Keratinocyte (primary cell): ENCODE measurements around the gene LYPD6B. TPM values are rescaled to one million over a fixed set of nuclear protein-coding genes. Genes with fewer than 3 reads are reported as not detected.

Source experiments
- DNase-seq: peaks from one replicate; pipeline ENCODE4 v3.0.0-alpha.2; 2011; ENCODE audit warnings: low read depth, missing footprints, low spot score
- FAIRE-seq: peaks from 2 replicates; lab custom pipeline; 2011; peaks lifted over from hg19 to GRCh38; lab: Jason Lieb, UNC
- H2AFZ ChIP-seq: 2 replicates; pipeline ENCODE4 v1.6.0; 2012; ENCODE audit warnings: low read length, control low read depth, inconsistent platforms; ENCODE audit not compliant: control insufficient read depth
- H3K27ac ChIP-seq: 2 replicates; pipeline ENCODE4 v1.5.1; 2011; ENCODE audit warnings: low read length; ENCODE audit not compliant: control insufficient read depth, insufficient read depth
- H3K27me3 ChIP-seq: 3 replicates; pipeline ENCODE4 v1.6.0; 2011; ENCODE audit warnings: low read length; ENCODE audit not compliant: control insufficient read depth, insufficient read depth; ENCODE audit errors: extremely low read depth
- H3K36me3 ChIP-seq, 2 experiments: 2 replicates in 1 of 2; 3 replicates in 1 of 2; pipeline ENCODE4 v1.5.1; 2011; ENCODE audit warnings: low read length in 2 of 2, mild to moderate bottlenecking in 1 of 2; ENCODE audit not compliant: control insufficient read depth in 2 of 2, insufficient read depth in 2 of 2; ENCODE audit errors: extremely low read depth in 1 of 2
- H3K4me1 ChIP-seq: 3 replicates; pipeline ENCODE4 v1.5.1; 2011; ENCODE audit warnings: low read length; ENCODE audit not compliant: control insufficient read depth, insufficient read depth; ENCODE audit errors: extremely low read depth
- H3K4me2 ChIP-seq: 3 replicates; pipeline ENCODE4 v1.6.0; 2011; ENCODE audit warnings: low read depth, low read length; ENCODE audit not compliant: control insufficient read depth, insufficient read depth; ENCODE audit errors: extremely low read depth
- H3K4me3 ChIP-seq, 3 experiments: fragments of 200-600 bp in 1 of 3; sonication (generic) in 1 of 3; 2 replicates in 2 of 3; 3 replicates in 1 of 3; pipeline ENCODE4 v1.5.1; 2011 to 2016; ENCODE audit warnings: low read length in 3 of 3, mild to moderate bottlenecking in 3 of 3, control low read depth in 2 of 3, inconsistent platforms in 1 of 3, low read depth in 1 of 3, mixed read lengths in 1 of 3, mixed run types in 1 of 3, moderate library complexity in 1 of 3; ENCODE audit not compliant: control insufficient read depth in 2 of 3, insufficient read depth in 2 of 3; ENCODE audit errors: extremely low read depth in 1 of 3
- H3K79me2 ChIP-seq: 2 replicates; pipeline ENCODE4 v1.6.0; 2012; ENCODE audit warnings: low read length; ENCODE audit not compliant: control insufficient read depth, insufficient read depth
- H3K9ac ChIP-seq: 3 replicates; pipeline ENCODE4 v1.6.0; 2011; ENCODE audit warnings: low read length; ENCODE audit not compliant: control insufficient read depth, insufficient read depth; ENCODE audit errors: extremely low read depth
- H3K9me1 ChIP-seq: 3 replicates; pipeline ENCODE4 v1.6.0; 2011; ENCODE audit warnings: low read length; ENCODE audit not compliant: control insufficient read depth, insufficient read depth; ENCODE audit errors: extremely low read depth
- H3K9me3 ChIP-seq: 2 replicates; pipeline ENCODE4 v1.5.1; 2012; ENCODE audit warnings: low read depth, low read length; ENCODE audit not compliant: control insufficient read depth
- H4K20me1 ChIP-seq: 3 replicates; pipeline ENCODE4 v1.6.0; 2011; ENCODE audit warnings: low read length; ENCODE audit not compliant: control insufficient read depth, insufficient read depth; ENCODE audit errors: extremely low read depth
- CTCF ChIP-seq, 3 experiments: IDR thresholded peaks in 1 of 3; conservative IDR thresholded peaks in 1 of 3; optimal IDR thresholded peaks in 1 of 3; 2 replicates in 2 of 3; 3 replicates in 1 of 3; pipeline versions ENCODE3 to v1.5.1; 2011; ENCODE audit warnings: low read length in 3 of 3, mild to moderate bottlenecking in 3 of 3, moderate library complexity in 2 of 3, control low read depth in 1 of 3, inconsistent platforms in 1 of 3; ENCODE audit not compliant: insufficient read depth in 2 of 3; ENCODE audit errors: extremely low read depth in 1 of 3
- EZH2 ChIP-seq: IDR thresholded peaks from one replicate; pipeline ENCODE4 v1.6.1; 2012; ENCODE audit warnings: inconsistent platforms, mild to moderate bottlenecking, low read length, moderate library complexity
- dilution Hi-C: fragments of 300-500 bp; cut with MboI; formaldehyde crosslinking; loops from one replicate; pipeline ENCODE4 v1.7.0; 2020; ENCODE audit warnings: low sequenced_read_pairs; ENCODE audit not compliant: extremely low pct_ligation_motif_present
- polyA plus RNA-seq, 5 experiments: library from polyadenylated mRNA; depleted of rRNA in 3 of 5; stranded (reverse) in 3 of 5; stranded (forward) in 1 of 5; unstranded in 1 of 5; fragments of >200 nt; gene quantifications; 1 replicate in 1 of 5; 2 replicates in 3 of 5; 3 replicates in 1 of 5; pipeline versions ENCODE4 v1.2.1 to v1.2.3, GENCODE V29; 2011 to 2012; ENCODE audit warnings: missing spikeins in 2 of 5, low read depth in 1 of 5, low replicate concordance in 1 of 5

Gene LYPD6B
- polyA plus RNA-seq, 1 donor (not counting 4 experiments of a cell fraction or from before 2014, with no cell fraction given), result 24.7 TPM

GRCh38 chr2:149152469-149152953 lies 114.0 kb downstream of the LYPD6B start:
- no peaks in the 10 kb centered on the region for H3K4me1 ChIP-seq
- no peak overlapping the region for H3K4me3 ChIP-seq
- no peaks in the 10 kb centered on the region for H3K36me3 ChIP-seq
- H3K9ac ChIP-seq, result no peak overlapping the region
- H3K27ac ChIP-seq, result no peak overlapping the region
- no peaks in the 10 kb centered on the region for H3K9me3 ChIP-seq
- no peak for TF ChIP-seq EZH2
- TF ChIP-seq CTCF (optimal IDR thresholded peaks at IDR 0.05 in 1 of 3, IDR thresholded peaks at IDR 0.05 in 1 of 3, conservative IDR thresholded peaks at IDR 0.05 in 1 of 3; ENCODE audit: extremely low read depth in 1 of 3, insufficient read depth in 2 of 3, low read length in 3 of 3), result no peak
- no peak for DNase-seq
- H2AFZ ChIP-seq, result no peak overlapping the region
- no peaks in the 10 kb centered on the region for H4K20me1 ChIP-seq
- H3K4me2 ChIP-seq, result no peak overlapping the region
- dilution Hi-C loops, result no loop called here
- no peak for FAIRE-seq
- no peaks in the 10 kb centered on the region for H3K9me1 ChIP-seq
- no peaks in the 10 kb centered on the region for H3K27me3 ChIP-seq
- H3K79me2 ChIP-seq, result no peaks in the 10 kb centered on the region

GRCh38 chr2:149155196-149155969 lies 116.9 kb downstream of the LYPD6B start:
- Histone ChIP-seq H3K4me3 (no peak overlapping the region), H3K9me1 (no peaks in the 10 kb centered on the region), H3K4me2 (no peak overlapping the region), H3K9ac (no peak overlapping the region), H3K36me3 (no peaks in the 10 kb centered on the region), H4K20me1 (no peaks in the 10 kb centered on the region), H3K27me3 (no peaks in the 10 kb centered on the region), H3K9me3 (no peaks in the 10 kb centered on the region), H3K79me2 (no peaks in the 10 kb centered on the region), H3K27ac (no peak overlapping the region), H3K4me1 (peaks cover 2% of the 10 kb centered on the region), H2AFZ (no peak overlapping the region)
- dilution Hi-C loops, result no loop called here
- no peak for FAIRE-seq
- DNase-seq, result no peak
- TF ChIP-seq CTCF (optimal IDR thresholded peaks at IDR 0.05 in 1 of 3, IDR thresholded peaks at IDR 0.05 in 1 of 3, conservative IDR thresholded peaks at IDR 0.05 in 1 of 3; ENCODE audit: extremely low read depth in 1 of 3, insufficient read depth in 2 of 3, low read length in 3 of 3), result no peak
- no peak for TF ChIP-seq EZH2
